ENCODE measurements around the gene SNTG2.

Gene SNTG2

GRCh38 chr2:1348789-1349188 is 398.1 kb downstream of the SNTG2 start:
- Histone ChIP-seq H3K36me3 (replicated peaks in 1 of 2; ENCODE audit: control insufficient read depth in 2 of 2, insufficient read depth in 2 of 2, low read length in 2 of 2) (no peaks in the 10 kb centered on the region), H2BK120ac (ENCODE audit: low read depth, low read length) (no peak overlapping the region), H2BK12ac (ENCODE audit: low read length) (no peak overlapping the region), H3K18ac (ENCODE audit: low read length) (no peak overlapping the region), H3K9ac (ENCODE audit: low read depth, low read length, poor library complexity) (no peak overlapping the region), H2BK5ac (ENCODE audit: low read length) (no peak overlapping the region), H2BK15ac (ENCODE audit: low read length) (no peak overlapping the region), H3K23ac (ENCODE audit: low read depth, low read length, poor library complexity) (no peak overlapping the region), H3K9me3 (replicated peaks in 1 of 2; ENCODE audit: control insufficient read depth in 2 of 2, insufficient read depth in 1 of 2, low read depth in 1 of 2, low read length in 2 of 2) (peaks cover 0 to 6% of the 10 kb centered on the region in 2 donors), H2AFZ (ENCODE audit: low read length) (no peak overlapping the region), H2AK5ac (ENCODE audit: low read depth, low read length) (no peak overlapping the region), H3K4me2 (ENCODE audit: insufficient read depth, low read length, poor library complexity, severe bottlenecking) (no peak overlapping the region), H4K8ac (ENCODE audit: low read depth, low read length) (no peak overlapping the region), H3K4me3 (ENCODE audit: low read length in 2 of 2) (no peak overlapping the region), H3K14ac (ENCODE audit: low read length) (no peak overlapping the region), H3K79me1 (ENCODE audit: low read depth, low read length) (no peaks in the 10 kb centered on the region), H4K91ac (ENCODE audit: low read depth, low read length, poor library complexity) (no peak overlapping the region), H3K27me3 (ENCODE audit: control insufficient read depth in 3 of 3, insufficient read depth in 3 of 3, low read depth in 1 of 3, low read length in 3 of 3) (no peaks in the 10 kb centered on the region), H3K4ac (ENCODE audit: low read length) (no peak overlapping the region), H3K27ac (replicated peaks; ENCODE audit: low read length) (no peak overlapping the region), H3K4me1 (ENCODE audit: control insufficient read depth in 2 of 2, insufficient read depth in 1 of 2, low read depth in 1 of 2, low read length in 2 of 2) (peaks cover 0 to 5% of the 10 kb centered on the region in 2 donors)
- WGBS, 2 donors (ENCODE audit: extremely low coverage in 2 of 2, insufficient read length in 2 of 2, insufficient replicate concordance in 1 of 2) = no CpG with 5 or more reads among the region's 1 CpG
- DNase-seq (ENCODE audit: low spot score) = no peak

- Histone ChIP-seq H3K36me3 (replicated peaks in 1 of 2; ENCODE audit: control insufficient read depth in 2 of 2, insufficient read depth in 2 of 2, low read length in 2 of 2) (no peaks in the 10 kb centered on the region), H2BK15ac (ENCODE audit: low read length) (no peak overlapping the region), H3K27ac (replicated peaks; ENCODE audit: low read length) (no peak overlapping the region), H4K8ac (ENCODE audit: low read depth, low read length) (no peak overlapping the region), H2AK5ac (ENCODE audit: low read depth, low read length) (no peak overlapping the region), H3K23ac (ENCODE audit: low read depth, low read length, poor library complexity) (no peak overlapping the region), H2AFZ (ENCODE audit: low read length) (no peak overlapping the region), H3K79me1 (ENCODE audit: low read depth, low read length) (no peaks in the 10 kb centered on the region), H3K27me3 (ENCODE audit: control insufficient read depth in 3 of 3, insufficient read depth in 3 of 3, low read depth in 1 of 3, low read length in 3 of 3) (no peaks in the 10 kb centered on the region), H3K9me3 (replicated peaks in 1 of 2; ENCODE audit: control insufficient read depth in 2 of 2, insufficient read depth in 1 of 2, low read depth in 1 of 2, low read length in 2 of 2) (peaks cover 0 to 6% of the 10 kb centered on the region in 2 donors), H3K4me3 (ENCODE audit: low read length in 2 of 2) (no peak overlapping the region), H3K14ac (ENCODE audit: low read length) (no peak overlapping the region), H3K4me2 (ENCODE audit: insufficient read depth, low read length, poor library complexity, severe bottlenecking) (no peak overlapping the region), H4K91ac (ENCODE audit: low read depth, low read length, poor library complexity) (no peak overlapping the region), H2BK120ac (ENCODE audit: low read depth, low read length) (no peak overlapping the region), H3K4me1 (ENCODE audit: control insufficient read depth in 2 of 2, insufficient read depth in 1 of 2, low read depth in 1 of 2, low read length in 2 of 2) (peaks cover 0 to 5% of the 10 kb centered on the region in 2 donors), H3K4ac (ENCODE audit: low read length) (no peak overlapping the region), H3K9ac (ENCODE audit: low read depth, low read length, poor library complexity) (no peak overlapping the region), H2BK5ac (ENCODE audit: low read length) (no peak overlapping the region), H3K18ac (ENCODE audit: low read length) (no peak overlapping the region), H2BK12ac (ENCODE audit: low read length) (no peak overlapping the region)
- WGBS, 2 donors (ENCODE audit: extremely low coverage in 2 of 2, insufficient read length in 2 of 2, insufficient replicate concordance in 1 of 2) = no CpG with 5 or more reads among the region's 5 CpGs
- DNase-seq (ENCODE audit: low spot score) = no peak
These were observed 399.5 kb downstream of the SNTG2 start for GRCh38 chr2:1350111-1350510.

GRCh38 chr2:1353124-1353523 is 402.5 kb downstream of the SNTG2 start:
- DNase-seq (ENCODE audit: low spot score) = no peak
- Histone ChIP-seq H3K36me3 (replicated peaks in 1 of 2; ENCODE audit: control insufficient read depth in 2 of 2, insufficient read depth in 2 of 2, low read length in 2 of 2) (no peaks in the 10 kb centered on the region), H3K4me2 (ENCODE audit: insufficient read depth, low read length, poor library complexity, severe bottlenecking) (no peak overlapping the region), H4K91ac (ENCODE audit: low read depth, low read length, poor library complexity) (no peak overlapping the region), H3K9ac (ENCODE audit: low read depth, low read length, poor library complexity) (no peak overlapping the region), H2AK5ac (ENCODE audit: low read depth, low read length) (no peak overlapping the region), H2BK5ac (ENCODE audit: low read length) (no peak overlapping the region), H3K4ac (ENCODE audit: low read length) (no peak overlapping the region), H3K4me3 (ENCODE audit: low read length in 2 of 2) (no peak overlapping the region), H3K9me3 (replicated peaks in 1 of 2; ENCODE audit: control insufficient read depth in 2 of 2, insufficient read depth in 1 of 2, low read depth in 1 of 2, low read length in 2 of 2) (peaks cover 0 to 6% of the 10 kb centered on the region in 2 donors), H4K8ac (ENCODE audit: low read depth, low read length) (no peak overlapping the region), H2BK12ac (ENCODE audit: low read length) (no peak overlapping the region), H3K18ac (ENCODE audit: low read length) (peak overlapping the region; percentile 72), H3K27me3 (ENCODE audit: control insufficient read depth in 3 of 3, insufficient read depth in 3 of 3, low read depth in 1 of 3, low read length in 3 of 3) (no peaks in the 10 kb centered on the region), H3K23ac (ENCODE audit: low read depth, low read length, poor library complexity) (no peak overlapping the region), H2BK15ac (ENCODE audit: low read length) (no peak overlapping the region), H3K79me1 (ENCODE audit: low read depth, low read length) (no peaks in the 10 kb centered on the region), H3K4me1 (ENCODE audit: control insufficient read depth in 2 of 2, insufficient read depth in 1 of 2, low read depth in 1 of 2, low read length in 2 of 2) (peaks cover 0 to 5% of the 10 kb centered on the region in 2 donors), H3K27ac (replicated peaks; ENCODE audit: low read length) (no peak overlapping the region), H3K14ac (ENCODE audit: low read length) (no peak overlapping the region), H2BK120ac (ENCODE audit: low read depth, low read length) (no peak overlapping the region), H2AFZ (ENCODE audit: low read length) (no peak overlapping the region)
- WGBS, 2 donors (ENCODE audit: extremely low coverage in 2 of 2, insufficient read length in 2 of 2, insufficient replicate concordance in 1 of 2) = no CpG with 5 or more reads among the region's 9 CpGs

DNA sequence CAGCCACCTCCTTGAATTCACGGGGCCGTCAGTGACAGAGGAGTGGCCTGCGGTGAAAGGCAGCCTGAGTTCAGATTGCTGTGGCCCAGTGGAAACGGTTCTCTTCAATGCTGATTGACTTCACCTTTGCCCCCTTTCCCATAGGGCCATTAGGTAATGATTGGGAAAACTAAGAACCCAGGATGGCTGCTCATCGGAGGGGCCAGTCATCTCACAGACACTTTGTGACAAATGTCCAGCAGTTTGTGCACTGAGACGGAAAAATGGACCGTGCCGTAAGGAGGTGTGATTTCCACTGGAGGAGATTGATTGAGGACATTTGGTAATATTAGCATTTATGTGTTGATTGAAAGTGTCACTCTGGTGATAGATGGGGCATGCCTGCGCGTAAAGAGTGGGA is 402.9 kb downstream of the SNTG2 start:
- Histone ChIP-seq H2BK15ac (ENCODE audit: low read length) (no peak overlapping the region), H4K8ac (ENCODE audit: low read depth, low read length) (no peak overlapping the region), H3K4me1 (ENCODE audit: control insufficient read depth in 2 of 2, insufficient read depth in 1 of 2, low read depth in 1 of 2, low read length in 2 of 2) (peaks cover 0 to 5% of the 10 kb centered on the region in 2 donors), H2AFZ (ENCODE audit: low read length) (no peak overlapping the region), H3K18ac (ENCODE audit: low read length) (no peak overlapping the region), H3K79me1 (ENCODE audit: low read depth, low read length) (no peaks in the 10 kb centered on the region), H3K4me3 (ENCODE audit: low read length in 2 of 2) (no peak overlapping the region), H2AK5ac (ENCODE audit: low read depth, low read length) (no peak overlapping the region), H2BK120ac (ENCODE audit: low read depth, low read length) (no peak overlapping the region), H3K14ac (ENCODE audit: low read length) (no peak overlapping the region), H3K9me3 (replicated peaks in 1 of 2; ENCODE audit: control insufficient read depth in 2 of 2, insufficient read depth in 1 of 2, low read depth in 1 of 2, low read length in 2 of 2) (peaks cover 0 to 6% of the 10 kb centered on the region in 2 donors), H3K27me3 (ENCODE audit: control insufficient read depth in 3 of 3, insufficient read depth in 3 of 3, low read depth in 1 of 3, low read length in 3 of 3) (no peaks in the 10 kb centered on the region), H2BK5ac (ENCODE audit: low read length) (no peak overlapping the region), H3K27ac (replicated peaks; ENCODE audit: low read length) (no peak overlapping the region), H3K36me3 (replicated peaks in 1 of 2; ENCODE audit: control insufficient read depth in 2 of 2, insufficient read depth in 2 of 2, low read length in 2 of 2) (no peaks in the 10 kb centered on the region), H4K91ac (ENCODE audit: low read depth, low read length, poor library complexity) (no peak overlapping the region), H3K4me2 (ENCODE audit: insufficient read depth, low read length, poor library complexity, severe bottlenecking) (no peak overlapping the region), H3K4ac (ENCODE audit: low read length) (no peak overlapping the region), H2BK12ac (ENCODE audit: low read length) (no peak overlapping the region), H3K23ac (ENCODE audit: low read depth, low read length, poor library complexity) (no peak overlapping the region), H3K9ac (ENCODE audit: low read depth, low read length, poor library complexity) (no peak overlapping the region)
- WGBS, 2 donors (ENCODE audit: extremely low coverage in 2 of 2, insufficient read length in 2 of 2, insufficient replicate concordance in 1 of 2) = no CpG with 5 or more reads among the region's 10 CpGs
- DNase-seq (ENCODE audit: low spot score) = no peak
